PC-3 (cell line): ENCODE measurements around the gene WNT10A.

ENCODE experiments used
- CTCF ChIP-seq: fragments of 300-600 bp; sonication (generic); conservative IDR thresholded peaks from 2 replicates; pipeline ENCODE4 v1.5.1; 2017; ENCODE audit warnings: antibody characterized with exemption, low read depth, mild to moderate bottlenecking, low read length
- EZH2 ChIP-seq: fragments of 300-600 bp; sonication (generic); IDR thresholded peaks from one replicate; pipeline ENCODE4 v1.6.1; 2017; ENCODE audit warnings: antibody characterized with exemption, mild to moderate bottlenecking, low read length; ENCODE audit not compliant: unreplicated experiment
- EZH2phosphoT487 ChIP-seq: fragments of 300-600 bp; sonication (generic); IDR thresholded peaks from 2 replicates; pipeline ENCODE4 v1.6.1; 2018; ENCODE audit warnings: mild to moderate bottlenecking, antibody characterized with exemption, low read length, borderline replicate concordance

GRCh38 chr2:218839888-218840287, 40.8 kb upstream of the WNT10A start:
- TF ChIP-seq EZH2 (no peak), CTCF (no peak), EZH2phosphoT487 (no peak)
